Gastroesophageal sphincter (tissue), 4 donors: ENCODE measurements around the gene BCR. TPM values are rescaled to one million over a fixed set of nuclear protein-coding genes. Genes with fewer than 3 reads are reported as not detected.
A peak's percentile ranks its signal among the peaks of the same experiment; 100 is the strongest.

Experiments used
- ATAC-seq: fragments of 150-250 bp; one replicate; pipeline ENCODE4 v1.9.1; 2016; ENCODE audit warnings: mild to moderate bottlenecking, moderate library complexity
- H3K27ac ChIP-seq, 4 donors: fragments of 200-600 bp; sonication (generic) in 3 of 4; 1 replicate in 3 of 4; 2 replicates in 1 of 4; pipeline ENCODE4 v1.5.1; 2016 to 2019
- H3K27me3 ChIP-seq: fragments of 200-600 bp; sonication (generic); one replicate; pipeline ENCODE4 v1.5.1; 2019
- H3K36me3 ChIP-seq, 2 donors: fragments of 200-600 bp; sonication (generic); one replicate each; pipeline ENCODE4 v1.5.1; 2019; ENCODE audit warnings: control low read depth in 1 of 2
- H3K4me1 ChIP-seq, 3 donors: fragments of 200-600 bp; sonication (generic); 1 replicate in 2 of 3; 2 replicates in 1 of 3; pipeline ENCODE4 v1.5.1; 2016 to 2019; ENCODE audit warnings: control low read depth in 2 of 3
- H3K4me3 ChIP-seq, 2 donors: fragments of 200-600 bp; sonication (generic); one replicate each; pipeline ENCODE4 v1.5.1; 2019; ENCODE audit warnings: mild to moderate bottlenecking in 1 of 2, moderate library complexity in 1 of 2
- H3K9me3 ChIP-seq, 3 donors: fragments of 200-600 bp; sonication (generic); one replicate each; pipeline ENCODE4 v1.5.1; 2017 to 2019; ENCODE audit warnings: control low read depth in 2 of 3
- CTCF ChIP-seq, 4 experiments: fragments of 200-600 bp in 2 of 4; fragments of 450-650 bp in 2 of 4; sonication (generic) in 1 of 4; IDR thresholded peaks; one replicate each; pipeline ENCODE4 v1.5.1; 2017 to 2019; ENCODE audit warnings: antibody characterized with exemption in 4 of 4, mild to moderate bottlenecking in 2 of 4, moderate library complexity in 2 of 4
- EP300 ChIP-seq: sonication (generic); formaldehyde crosslinking; IDR thresholded peaks from one replicate; pipeline ENCODE4 v1.6.1; 2017; ENCODE audit warnings: antibody characterized with exemption, mild to moderate bottlenecking
- POLR2A ChIP-seq, 2 donors: fragments of 450-650 bp; IDR thresholded peaks; one replicate each; pipeline ENCODE4 v1.6.1; 2017; ENCODE audit warnings: antibody characterized with exemption in 2 of 2, mild to moderate bottlenecking in 2 of 2, moderate library complexity in 1 of 2
- POLR2AphosphoS5 ChIP-seq: sonication (generic); formaldehyde crosslinking; IDR thresholded peaks from one replicate; pipeline ENCODE4 v1.6.1; 2017; ENCODE audit warnings: antibody characterized with exemption
- WGBS, 2 donors: methylation state at CpG; one replicate each; pipeline ENCODE4 v1.1.5; 2018; ENCODE audit warnings: low coverage in 1 of 2; 5-methylcytosine and 5-hydroxymethylcytosine counted together
- total RNA-seq, 4 donors: library from RNA; depleted of rRNA; stranded (reverse); fragments of >200 nt; gene quantifications; one replicate each; pipeline ENCODE4 v1.1.0, GENCODE V29; 2016

The BCR gene
- total RNA-seq, 4 donors from 2014 or later, result 39.2 to 81.1 (median 46.2) TPM

DNA sequence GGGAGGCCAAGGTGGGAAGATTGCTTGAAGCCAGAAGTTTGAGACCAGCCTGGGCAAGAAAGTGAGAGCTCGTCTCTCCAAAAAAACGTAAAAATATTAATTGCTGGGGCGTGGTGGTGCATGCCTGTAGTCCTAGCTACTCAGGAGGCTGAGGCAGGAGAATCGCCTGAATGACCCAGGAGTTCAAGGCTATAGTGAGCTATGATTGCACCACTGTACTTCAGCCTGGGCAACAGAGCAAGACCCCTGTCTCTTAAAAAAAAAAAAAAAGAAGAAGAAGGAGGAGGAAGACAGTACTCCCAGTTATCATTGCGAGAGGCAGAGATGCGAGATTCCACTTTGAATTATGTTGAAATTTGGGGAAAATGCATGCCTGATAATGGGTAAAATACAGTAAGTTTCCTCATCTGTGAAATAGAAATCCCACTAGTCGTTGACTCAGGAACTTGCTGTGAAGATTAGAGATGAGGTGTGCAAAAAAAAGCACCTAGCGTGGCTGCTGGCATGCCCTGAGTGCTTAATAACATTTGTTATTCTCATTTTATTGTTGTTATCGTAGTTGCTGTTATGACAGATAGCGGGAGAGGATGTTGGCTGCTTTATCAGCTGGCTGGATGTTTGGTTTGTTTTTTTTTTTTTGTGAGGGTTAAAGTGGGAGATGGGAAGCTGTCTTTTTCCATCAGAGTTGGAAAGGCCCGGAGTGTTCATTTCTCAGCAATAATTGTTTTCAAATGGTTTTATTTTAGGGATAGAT, 33.4 kb downstream of the BCR start:
- WGBS, 2 donors, result 82 to 86% methylated on average over 9 to 11 of the region's 11 CpGs
- peaks cover 0 to 84% (median 26%) of the 10 kb centered on the region in 3 donors for H3K4me1 ChIP-seq
- no peaks in the 10 kb centered on the region for H3K9me3 ChIP-seq
- H3K27ac ChIP-seq, result peak overlapping the region in 2 of 4 donors; percentile 45 to 64
- no peak overlapping the region for H3K4me3 ChIP-seq
- H3K27me3 ChIP-seq, result no peaks in the 10 kb centered on the region
- no peaks in the 10 kb centered on the region for H3K36me3 ChIP-seq
- TF ChIP-seq POLR2A (IDR thresholded peaks at IDR 0.05), result no peak
- no peak for TF ChIP-seq EP300
- ATAC-seq, result no peak

DNA sequence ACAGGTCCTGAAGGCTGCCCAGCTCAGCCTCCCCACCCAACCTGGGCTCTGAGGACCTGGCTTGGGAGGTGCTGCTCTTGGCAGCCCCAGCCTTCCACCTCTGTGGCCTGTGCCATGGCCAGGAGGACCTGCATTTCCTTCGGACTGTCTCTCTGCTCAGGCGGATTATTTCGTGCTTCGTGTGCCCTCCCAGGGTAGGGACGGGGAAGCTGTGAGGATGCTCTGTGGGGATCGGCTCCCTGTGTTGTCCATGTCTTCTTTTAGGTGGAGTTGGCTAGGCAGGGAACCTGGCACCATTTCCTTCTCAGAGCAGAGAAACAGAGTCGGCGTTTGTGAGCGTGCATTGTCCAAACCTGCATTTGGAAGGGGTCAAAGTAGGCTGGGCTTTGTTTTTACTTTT, 34.1 kb downstream of the BCR start:
- TF ChIP-seq POLR2AphosphoS5 (no peak), POLR2A (IDR thresholded peaks at IDR 0.05) (no peak), CTCF (IDR thresholded peaks at IDR 0.05) (no peak)
- H3K4me3 ChIP-seq, result no peak overlapping the region
- H3K27ac ChIP-seq, result peak overlapping the region in 3 of 4 donors; percentile 22 to 64 (median 45)
- ATAC-seq, result no peak
- H3K9me3 ChIP-seq, result no peaks in the 10 kb centered on the region
- no peaks in the 10 kb centered on the region for H3K36me3 ChIP-seq
- WGBS, 2 donors, result 78 to 88% methylated on average over 4 to 8 of the region's 9 CpGs
- peaks cover 0 to 87% (median 33%) of the 10 kb centered on the region in 3 donors for H3K4me1 ChIP-seq
- no peaks in the 10 kb centered on the region for H3K27me3 ChIP-seq

DNA sequence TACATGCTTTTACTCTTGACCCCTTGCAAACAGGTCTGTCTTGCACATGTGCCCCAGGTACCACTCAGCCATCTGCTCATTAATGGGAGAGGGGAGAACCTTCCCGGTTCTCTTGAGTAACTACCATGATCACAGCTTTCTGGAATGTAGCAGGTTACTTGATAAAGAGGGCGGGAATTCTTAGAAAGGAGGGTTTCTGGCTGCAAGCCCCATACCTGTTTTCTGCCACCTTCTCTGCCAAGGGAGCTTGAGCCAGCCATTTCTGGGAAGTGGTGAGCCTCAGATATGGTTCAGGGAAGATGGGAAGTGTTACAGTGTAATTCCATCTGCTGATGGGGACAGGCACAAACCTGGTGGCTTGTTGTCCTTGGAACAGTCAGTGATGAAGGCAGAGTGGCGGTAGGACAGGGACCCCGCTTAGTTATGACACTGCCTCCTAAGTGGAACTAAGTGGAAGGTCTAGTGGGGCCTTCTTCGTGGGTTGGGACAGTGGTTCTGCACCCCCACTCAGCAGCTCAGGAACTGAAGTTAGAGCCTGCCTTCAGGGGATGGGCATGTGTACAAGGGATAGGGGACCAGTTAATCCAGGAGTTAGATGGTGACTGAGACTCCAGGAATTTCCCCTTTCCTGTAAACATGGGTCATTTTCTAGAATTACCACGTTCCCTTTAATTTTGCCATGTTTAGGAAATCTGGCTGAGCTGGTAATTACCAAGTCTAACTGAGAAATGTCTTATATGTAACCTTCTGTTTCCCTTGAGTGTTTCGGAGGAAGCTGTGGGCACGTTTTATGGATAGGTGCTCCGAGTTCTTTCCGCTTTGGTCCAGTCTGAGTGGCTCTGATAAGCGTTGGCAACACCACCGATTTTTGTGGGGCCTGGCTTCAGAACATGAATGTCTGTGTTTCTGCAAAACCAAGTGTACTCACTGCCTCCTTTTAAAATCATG, 35.3 kb downstream of the BCR start:
- ATAC-seq, result peak; percentile 22
- no peaks in the 10 kb centered on the region for H3K27me3 ChIP-seq
- H3K27ac ChIP-seq, result peak overlapping the region in 3 of 4 donors; percentile 30 to 48 (median 48)
- H3K36me3 ChIP-seq, result no peaks in the 10 kb centered on the region
- no peaks in the 10 kb centered on the region for H3K9me3 ChIP-seq
- H3K4me3 ChIP-seq, result no peak overlapping the region
- WGBS, 2 donors, result 64 to 92% methylated on average over 8 to 12 of the region's 12 CpGs
- TF ChIP-seq EP300 (no peak), POLR2AphosphoS5 (peak; percentile 46), POLR2A (IDR thresholded peaks at IDR 0.05) (no peak), CTCF (IDR thresholded peaks at IDR 0.05) (no peak)
- peaks cover 0 to 95% (median 44%) of the 10 kb centered on the region in 3 donors for H3K4me1 ChIP-seq

DNA sequence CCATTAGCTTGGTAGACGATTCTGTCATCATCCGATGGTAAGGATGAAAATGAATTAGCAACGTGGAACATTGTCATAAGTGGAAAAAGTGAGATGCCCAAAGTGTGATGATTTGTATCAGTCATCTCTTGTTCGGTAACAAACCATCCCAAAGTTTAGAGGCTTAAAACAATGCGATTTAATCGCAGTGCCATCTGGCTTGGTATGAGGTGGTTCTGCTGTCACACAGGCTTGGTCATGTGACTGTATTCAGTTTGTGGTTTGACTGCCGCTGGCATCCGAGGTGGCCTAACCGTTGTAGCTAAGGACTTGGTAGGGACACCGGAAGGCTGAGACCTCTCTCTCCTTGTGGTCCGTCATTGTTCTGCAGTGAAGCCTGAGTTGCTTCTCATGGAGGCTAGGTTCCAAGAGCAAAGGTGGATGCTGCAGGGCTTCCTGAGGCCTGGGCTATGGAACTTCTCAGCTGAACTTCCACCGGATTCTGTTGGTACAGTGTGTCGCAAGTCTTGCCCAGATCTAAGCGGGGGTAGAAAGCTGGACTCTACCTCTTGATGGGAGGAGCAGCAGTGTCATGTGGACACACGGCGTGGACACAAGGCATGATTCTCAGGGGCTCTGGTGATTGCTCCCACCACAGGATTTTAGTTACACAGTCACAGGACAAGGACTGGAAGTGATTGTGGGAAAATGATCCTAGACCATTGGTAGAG, 36.3 kb downstream of the BCR start:
- H3K4me1 ChIP-seq, result peaks cover 0 to 100% (median 49%) of the 10 kb centered on the region in 3 donors
- H3K9me3 ChIP-seq, result no peaks in the 10 kb centered on the region
- H3K4me3 ChIP-seq, result no peak overlapping the region
- no peak for TF ChIP-seq EP300
- no peak for TF ChIP-seq POLR2AphosphoS5
- no peak for TF ChIP-seq CTCF (IDR thresholded peaks at IDR 0.05)
- TF ChIP-seq POLR2A (IDR thresholded peaks at IDR 0.05), result no peak
- H3K27me3 ChIP-seq, result no peaks in the 10 kb centered on the region
- ATAC-seq, result no peak
- peak overlapping the region in 3 of 4 donors; percentile 48 to 75 (median 60) for H3K27ac ChIP-seq
- 72 to 77% methylated on average over 8 to 9 of the region's 16 CpGs for WGBS, 2 donors
- no peaks in the 10 kb centered on the region for H3K36me3 ChIP-seq
